ENCODE data around the gene HORMAD2.

Gene HORMAD2

DNA sequence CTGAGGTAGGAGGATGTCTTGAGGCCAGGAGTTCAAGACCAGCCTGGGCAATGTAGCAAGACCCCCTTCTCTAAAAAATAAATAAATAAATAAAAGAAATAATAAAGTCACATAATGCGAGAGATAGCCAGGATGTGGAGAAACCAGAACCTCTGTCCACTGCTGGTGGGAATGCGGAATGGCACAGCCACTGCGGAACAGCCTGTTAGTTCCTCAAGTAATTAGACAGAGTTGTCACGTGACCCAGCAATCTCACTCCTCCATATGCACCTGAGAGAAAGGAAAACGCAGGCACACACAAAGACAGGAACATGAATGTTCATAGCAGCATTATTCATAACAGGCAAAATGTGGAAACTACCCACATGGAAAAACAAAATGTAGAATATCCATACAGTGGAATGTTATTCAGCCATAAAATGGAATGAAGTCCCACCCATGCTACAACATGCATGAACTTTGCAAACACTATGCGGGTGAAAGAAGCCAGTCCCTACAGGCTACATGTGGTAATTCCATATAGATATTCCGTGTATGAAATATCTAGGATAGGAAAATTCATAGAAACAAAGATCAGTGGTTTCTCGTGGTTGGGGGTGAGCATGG lies 138.9 kb downstream of the HORMAD2 start:
- no peak overlapping the region for H3K4me3 ChIP-seq (ENCODE audit: low read length)
- no peak for TF ChIP-seq ZNF274 (IDR thresholded peaks at IDR 0.05; ENCODE audit: low read depth, low read length)

DNA sequence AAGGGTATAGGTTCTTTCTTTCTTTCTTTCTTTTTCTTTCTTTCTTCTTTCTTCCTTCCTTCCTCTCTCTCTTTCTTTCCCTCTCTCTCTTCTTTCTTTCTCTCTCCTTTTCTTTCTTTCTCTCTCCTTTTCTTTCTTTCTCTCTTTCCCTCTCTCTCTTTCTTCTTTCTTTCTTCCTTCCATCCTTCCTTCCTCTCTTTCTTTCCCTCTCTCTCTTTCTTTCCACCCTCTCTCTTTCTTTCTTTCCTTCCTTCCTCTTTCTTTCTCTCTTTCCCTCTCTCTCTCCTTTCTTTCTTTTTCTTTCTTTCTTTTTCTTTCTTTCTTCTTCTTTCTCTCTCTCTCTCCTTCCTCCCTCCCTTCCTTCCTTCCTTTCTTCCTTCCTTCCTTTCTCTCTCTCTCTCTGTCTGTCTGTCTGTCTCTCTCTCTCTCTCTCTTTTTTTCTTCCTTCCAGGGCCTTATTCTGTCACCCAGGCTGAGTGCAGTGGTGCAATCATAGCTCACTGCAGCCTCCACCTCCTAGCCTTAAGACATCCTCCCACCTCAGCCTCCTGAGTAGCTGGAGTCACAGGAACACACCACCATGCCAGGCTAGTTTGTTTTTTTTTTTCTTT lies 139.5 kb downstream of the HORMAD2 start:
- TF ChIP-seq ZNF274 (IDR thresholded peaks at IDR 0.05; ENCODE audit: low read depth, low read length): no peak
- no peak overlapping the region for H3K4me3 ChIP-seq (ENCODE audit: low read length)

DNA sequence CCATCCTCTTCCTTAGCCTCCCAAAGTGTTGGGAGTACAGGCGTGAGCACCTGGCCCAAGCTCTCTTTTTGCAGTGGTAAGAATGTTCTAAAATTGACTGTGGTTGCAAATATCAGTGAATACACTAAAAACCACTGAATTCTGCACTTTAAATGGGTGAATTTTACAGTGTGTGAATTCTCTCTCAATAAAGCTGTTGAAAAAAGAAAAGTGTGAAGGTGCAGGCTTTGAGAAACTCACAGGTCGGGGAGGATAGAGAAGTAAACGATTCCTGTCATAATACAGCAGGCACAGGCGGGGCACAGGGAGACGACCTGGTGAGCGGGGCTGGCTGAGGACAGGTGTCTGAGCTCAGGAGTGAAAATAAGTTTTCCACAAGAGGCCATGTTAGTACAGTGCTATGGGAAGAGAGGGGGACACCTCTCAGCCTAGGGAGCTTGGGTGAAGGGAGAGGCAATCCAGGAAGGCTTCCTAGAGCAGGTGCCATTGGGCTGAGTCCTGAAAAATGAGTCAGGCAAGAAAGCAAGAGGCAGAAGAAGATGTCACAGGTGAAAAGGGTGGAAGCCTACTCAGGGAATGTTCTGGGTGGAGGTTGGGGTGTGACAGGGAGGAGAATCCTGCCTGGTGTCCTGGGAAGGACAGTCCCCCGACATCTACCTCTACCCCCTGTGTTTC lies 140.2 kb downstream of the HORMAD2 start:
- no peak overlapping the region for H3K4me3 ChIP-seq (ENCODE audit: low read length)
- no peak for TF ChIP-seq ZNF274 (IDR thresholded peaks at IDR 0.05; ENCODE audit: low read depth, low read length)

DNA sequence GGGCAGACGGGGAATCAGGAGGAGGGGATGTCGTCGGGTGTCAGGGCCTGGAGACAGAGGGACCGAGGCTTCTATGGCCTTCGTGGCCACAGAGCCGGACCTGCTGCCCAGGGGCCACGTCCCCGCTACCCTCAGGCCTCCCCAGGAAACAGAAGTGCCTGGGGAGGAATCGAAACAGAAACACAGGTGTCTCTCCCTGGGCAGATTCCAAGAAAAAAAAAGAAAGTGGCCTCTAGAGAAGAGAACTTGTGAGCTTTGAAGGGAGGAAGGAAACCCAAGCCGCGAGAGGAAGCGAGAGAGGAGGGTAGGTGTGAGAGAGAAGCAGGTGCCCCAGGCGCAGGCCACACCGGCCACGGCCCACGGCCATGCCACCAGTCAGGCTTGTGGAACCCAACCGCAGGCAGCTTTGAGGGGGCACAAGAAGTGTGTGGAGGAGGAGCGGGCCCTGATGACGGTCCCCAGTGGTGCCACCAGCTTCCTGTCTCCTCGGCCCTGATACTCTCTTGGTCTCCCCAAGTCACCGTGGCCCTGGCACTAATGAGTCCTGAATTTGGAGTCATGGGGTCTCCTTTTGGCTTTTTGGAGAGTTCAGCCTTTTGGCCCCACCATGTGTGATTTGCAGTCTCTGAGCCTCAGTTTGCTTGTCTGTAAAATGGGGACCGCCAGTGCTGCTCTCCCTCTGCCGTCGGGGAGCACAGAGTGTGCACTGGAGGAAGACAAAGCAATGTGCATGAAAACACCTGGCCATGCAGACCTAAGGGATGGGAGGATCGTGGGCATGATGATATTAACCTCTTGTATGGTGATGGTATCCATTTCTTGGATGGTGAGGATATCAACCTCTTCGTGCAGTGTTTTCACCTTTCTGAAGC lies 141.1 kb downstream of the HORMAD2 start:
- TF ChIP-seq ZNF274 (IDR thresholded peaks at IDR 0.05; ENCODE audit: low read depth, low read length): no peak
- H3K4me3 ChIP-seq (ENCODE audit: low read length): no peak overlapping the region

DNA sequence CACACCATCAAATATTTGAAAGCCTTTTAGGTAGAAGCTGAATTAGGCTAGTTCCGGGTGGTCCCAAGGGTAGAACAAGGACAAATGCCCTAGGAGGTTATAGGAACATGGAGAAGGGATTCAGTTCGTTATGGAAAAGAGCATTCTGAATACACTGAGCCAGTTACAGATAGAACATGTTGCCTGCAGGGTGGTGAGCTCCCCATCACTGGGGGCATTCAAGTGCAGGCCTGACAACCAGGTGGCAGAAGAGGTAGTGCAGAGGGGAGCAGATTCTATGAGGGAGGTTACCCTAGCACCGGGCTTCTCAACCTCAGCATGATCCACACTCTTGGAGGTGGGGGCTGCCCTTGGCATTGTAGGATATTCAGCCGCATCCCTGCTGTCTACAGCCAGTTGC lies 142.1 kb downstream of the HORMAD2 start:
- no peak for TF ChIP-seq ZNF274 (IDR thresholded peaks at IDR 0.05; ENCODE audit: low read depth, low read length)
- no peak overlapping the region for H3K4me3 ChIP-seq (ENCODE audit: low read length)

DNA sequence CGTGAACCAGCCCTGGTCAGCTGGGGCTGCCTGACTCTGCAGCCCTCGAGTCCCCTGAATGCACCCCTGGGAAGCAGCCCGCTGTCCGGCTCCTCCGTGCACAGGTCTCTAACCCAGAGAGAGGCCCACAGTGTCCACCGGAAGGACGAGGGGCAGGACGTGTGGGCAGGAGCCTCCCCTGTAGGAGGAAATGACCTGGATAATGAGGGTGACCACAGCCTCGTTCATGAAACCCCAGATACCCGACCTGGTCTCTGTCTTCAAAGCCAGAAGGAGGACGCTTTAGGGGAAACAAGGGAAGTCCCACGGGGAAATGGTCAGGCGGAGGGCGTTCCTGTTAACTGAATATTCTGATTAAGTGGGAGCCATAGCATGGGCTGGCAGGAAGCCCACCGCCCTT lies 143.0 kb downstream of the HORMAD2 start:
- no peak for TF ChIP-seq ZNF274 (IDR thresholded peaks at IDR 0.05; ENCODE audit: low read depth, low read length)
- H3K4me3 ChIP-seq (ENCODE audit: low read length): no peak overlapping the region

DNA sequence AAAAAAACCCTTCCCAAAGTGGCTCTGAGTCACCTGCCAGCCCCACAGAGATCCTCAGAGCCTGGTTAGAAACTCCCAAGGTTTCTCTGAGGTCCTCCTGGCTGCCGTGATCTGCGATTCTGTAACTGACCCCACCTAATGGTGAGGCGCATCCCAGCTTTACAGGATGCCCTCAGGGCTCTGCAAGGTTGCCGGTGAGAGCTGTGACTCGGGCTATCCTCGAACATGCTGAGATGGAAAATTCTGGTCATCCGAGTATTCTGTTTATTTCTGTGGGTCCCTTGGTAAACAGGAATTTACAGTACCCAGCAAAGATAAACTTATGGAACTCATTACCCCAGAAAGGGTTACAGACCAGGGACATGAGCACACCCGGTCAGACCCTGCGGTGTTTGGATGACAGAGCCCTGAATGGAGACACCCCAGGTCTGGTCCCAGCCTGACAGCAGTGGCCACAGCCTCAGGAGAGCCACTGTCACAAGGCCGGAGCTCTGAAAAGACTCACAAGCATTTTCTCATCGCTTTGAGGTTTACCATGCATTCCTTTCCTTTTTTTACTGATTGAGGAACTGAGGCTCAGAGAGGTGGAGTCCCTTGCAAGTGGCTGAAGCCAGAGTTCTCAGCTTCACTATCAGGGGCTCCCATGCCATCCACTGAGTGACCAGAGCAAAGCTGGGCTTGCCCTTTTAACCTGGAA lies 144.0 kb downstream of the HORMAD2 start:
- TF ChIP-seq ZNF274 (IDR thresholded peaks at IDR 0.05; ENCODE audit: low read depth, low read length): no peak
- H3K4me3 ChIP-seq (ENCODE audit: low read length): no peak overlapping the region

DNA sequence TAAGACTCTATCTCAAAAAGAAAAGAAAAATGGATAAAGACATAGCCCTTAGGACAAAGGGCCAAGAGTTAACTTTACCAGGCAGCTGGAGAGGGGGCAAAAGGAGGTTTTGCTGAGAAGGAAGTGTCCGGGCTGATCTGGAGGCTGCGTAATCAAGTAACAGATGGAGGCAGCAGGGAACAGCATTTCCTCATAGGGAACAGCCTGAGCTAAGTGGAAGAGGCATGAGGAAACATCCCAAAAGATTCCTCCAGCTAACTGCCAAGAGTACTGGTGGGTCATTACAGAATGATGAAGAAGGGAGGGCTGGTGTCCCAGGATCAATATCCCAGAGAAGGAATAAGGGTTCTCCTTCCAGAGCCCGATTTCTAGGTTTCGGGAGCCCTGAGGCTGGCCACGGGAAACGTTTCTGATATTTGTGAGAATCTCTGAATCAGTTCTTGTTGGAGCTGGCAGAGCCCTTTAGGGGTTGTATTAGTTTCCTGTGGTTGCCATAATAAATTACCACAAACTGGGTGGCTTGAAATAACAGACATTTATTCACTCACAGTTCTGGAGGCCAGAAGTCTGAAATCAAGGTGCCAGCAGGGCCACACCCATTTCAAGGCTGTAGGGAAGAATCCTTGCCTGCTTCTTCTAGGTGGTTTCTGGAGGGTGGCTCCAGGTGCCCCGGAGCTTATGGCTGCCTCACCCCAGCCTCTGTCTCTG lies 145.1 kb downstream of the HORMAD2 start:
- no peak overlapping the region for H3K4me3 ChIP-seq (ENCODE audit: low read length)
- no peak for TF ChIP-seq ZNF274 (IDR thresholded peaks at IDR 0.05; ENCODE audit: low read depth, low read length)

DNA sequence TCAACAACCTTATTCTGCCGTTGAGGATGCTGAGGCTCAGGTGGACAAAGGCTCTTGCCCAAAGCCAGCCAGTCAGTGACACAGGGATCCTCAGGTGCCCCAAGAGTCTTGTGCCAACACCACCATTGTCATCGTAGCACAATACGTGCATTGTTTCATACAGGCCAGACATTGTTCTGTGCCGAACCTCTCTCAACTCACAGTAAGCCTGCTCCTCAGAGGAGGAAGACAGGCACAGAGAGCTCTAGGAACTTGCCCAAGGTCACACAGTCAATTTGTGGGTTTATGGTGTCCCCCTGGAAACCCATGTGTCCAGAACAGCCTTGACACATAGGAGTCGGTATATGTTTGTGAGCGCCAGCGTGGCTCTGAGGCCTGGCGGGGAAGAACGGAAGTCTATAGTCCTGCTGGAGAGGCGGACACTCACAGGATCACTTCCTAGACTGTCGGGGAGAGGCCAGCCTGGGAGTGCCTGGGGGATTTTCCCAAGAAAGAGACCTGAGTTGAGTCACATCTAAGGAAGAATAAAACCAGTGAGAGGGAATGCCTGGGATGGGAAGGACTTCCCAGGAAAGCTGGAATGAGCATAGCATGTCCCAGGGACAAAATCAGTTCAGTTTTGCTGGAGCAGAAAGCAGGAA lies 146.0 kb downstream of the HORMAD2 start:
- H3K4me3 ChIP-seq (ENCODE audit: low read length): no peak overlapping the region
- no peak for TF ChIP-seq ZNF274 (IDR thresholded peaks at IDR 0.05; ENCODE audit: low read depth, low read length)

All from GM08714 (cell line).